Loucy (cell line): ENCODE data around the gene NDUFS6.

Experiments
- H2AFZ ChIP-seq: fragments of 200-600 bp; sonication (generic); 2 replicates; pipeline ENCODE4 v1.6.0; 2016; ENCODE audit warnings: antibody characterized with exemption, mild to moderate bottlenecking, low read length, moderate library complexity
- H3F3A ChIP-seq: fragments of 200-600 bp; 2 replicates; pipeline ENCODE4 v1.6.0; 2016; ENCODE audit warnings: antibody characterized with exemption, low read depth, mild to moderate bottlenecking
- H3K27me3 ChIP-seq: fragments of 200-600 bp; sonication (generic); 2 replicates; pipeline ENCODE4 v1.6.1; 2014; ENCODE audit warnings: low read length, mild to moderate bottlenecking; ENCODE audit not compliant: insufficient read depth, poor library complexity, severe bottlenecking
- H3K36me3 ChIP-seq: fragments of 200-600 bp; sonication (generic); 2 replicates; pipeline ENCODE4 v1.6.1; 2016; ENCODE audit warnings: low read length; ENCODE audit not compliant: insufficient read depth
- H3K4me1 ChIP-seq: fragments of 200-600 bp; sonication (generic); 2 replicates; pipeline ENCODE4 v1.5.1; 2014; ENCODE audit warnings: low read length, mild to moderate bottlenecking; ENCODE audit not compliant: insufficient read depth, poor library complexity, severe bottlenecking
- H3K4me2 ChIP-seq: fragments of 200-600 bp; sonication (generic); 2 replicates; pipeline ENCODE4 v1.6.0; 2014; ENCODE audit warnings: antibody characterized with exemption, low read length, low read depth, mild to moderate bottlenecking; ENCODE audit not compliant: poor library complexity, severe bottlenecking
- H3K4me3 ChIP-seq: fragments of 200-600 bp; sonication (generic); 2 replicates; pipeline ENCODE4 v1.5.1; 2014; ENCODE audit warnings: low read length, mild to moderate bottlenecking, mixed read lengths; ENCODE audit not compliant: poor library complexity, severe bottlenecking
- H3K79me2 ChIP-seq: fragments of 200-600 bp; sonication (generic); 2 replicates; pipeline ENCODE4 v1.6.1; 2014; ENCODE audit warnings: low read length; ENCODE audit not compliant: insufficient read depth
- H3K9ac ChIP-seq: fragments of 200-600 bp; sonication (generic); 2 replicates; pipeline ENCODE4 v1.6.0; 2014; ENCODE audit warnings: mild to moderate bottlenecking, low read depth, low read length, moderate library complexity; ENCODE audit not compliant: poor library complexity, severe bottlenecking
- H3K9me2 ChIP-seq: fragments of 200-600 bp; sonication (generic); replicated peaks from 2 replicates; pipeline ENCODE4 v1.6.1; 2016; ENCODE audit warnings: low read depth, low read length, mixed read lengths
- H3K9me3 ChIP-seq: fragments of 200-600 bp; sonication (generic); 2 replicates; pipeline ENCODE4 v1.6.1; 2014; ENCODE audit warnings: mild to moderate bottlenecking, antibody characterized with exemption, low read length, low read depth; ENCODE audit not compliant: insufficient read depth
- H4K20me1 ChIP-seq: fragments of 200-600 bp; sonication (generic); 2 replicates; pipeline ENCODE4 v1.6.0; 2014; ENCODE audit warnings: antibody characterized with exemption, low read length, mild to moderate bottlenecking; ENCODE audit not compliant: insufficient read depth, poor library complexity, severe bottlenecking
- EZH2phosphoT487 ChIP-seq: fragments of 200-600 bp; IDR thresholded peaks from 2 replicates; pipeline ENCODE4 v1.6.1; 2018; ENCODE audit warnings: antibody characterized with exemption, mild to moderate bottlenecking, moderate library complexity, borderline replicate concordance
- TF ChIP-seq, protein P1 (sequence below): fragments of 200-600 bp; sonication (generic); conservative IDR thresholded peaks from 2 replicates; pipeline ENCODE4 v1.5.1; 2014; ENCODE audit warnings: mild to moderate bottlenecking, antibody characterized with exemption, low read length

The NDUFS6 gene

DNA sequence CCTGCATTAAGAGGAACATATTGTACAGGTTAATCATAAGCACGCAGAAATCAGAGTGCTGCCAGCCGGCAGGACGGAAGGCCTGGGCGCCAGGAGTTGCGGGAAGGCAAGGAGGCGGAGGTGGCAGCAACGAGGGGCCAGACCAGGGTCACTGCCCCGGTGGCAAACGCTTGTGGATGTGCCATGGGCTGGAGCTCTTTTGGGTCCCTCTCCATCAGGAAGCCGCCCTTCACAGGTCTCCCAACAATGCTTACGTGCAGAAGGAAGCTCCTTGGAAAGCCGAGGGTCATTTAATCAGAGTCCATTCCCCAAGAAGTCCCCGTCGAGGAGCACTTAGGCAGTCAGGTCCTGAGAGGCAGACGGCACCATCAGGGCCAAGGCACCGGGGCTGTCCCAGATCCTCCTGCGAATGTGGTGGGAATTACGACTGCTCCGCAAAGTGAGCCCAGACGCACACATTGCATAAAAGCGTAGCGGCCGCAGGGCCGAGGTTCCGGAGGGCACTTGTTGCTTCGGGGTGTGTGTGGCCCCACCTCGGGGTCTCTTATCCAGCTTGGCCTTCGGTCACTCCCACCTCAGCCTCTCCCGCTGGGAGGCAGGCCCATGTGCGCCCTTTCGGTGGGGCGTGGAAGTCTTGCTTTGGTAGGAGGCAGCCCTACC, 22.1 kb upstream of the NDUFS6 start:
- H3K79me2 ChIP-seq: no peaks in the 10 kb centered on the region

DNA sequence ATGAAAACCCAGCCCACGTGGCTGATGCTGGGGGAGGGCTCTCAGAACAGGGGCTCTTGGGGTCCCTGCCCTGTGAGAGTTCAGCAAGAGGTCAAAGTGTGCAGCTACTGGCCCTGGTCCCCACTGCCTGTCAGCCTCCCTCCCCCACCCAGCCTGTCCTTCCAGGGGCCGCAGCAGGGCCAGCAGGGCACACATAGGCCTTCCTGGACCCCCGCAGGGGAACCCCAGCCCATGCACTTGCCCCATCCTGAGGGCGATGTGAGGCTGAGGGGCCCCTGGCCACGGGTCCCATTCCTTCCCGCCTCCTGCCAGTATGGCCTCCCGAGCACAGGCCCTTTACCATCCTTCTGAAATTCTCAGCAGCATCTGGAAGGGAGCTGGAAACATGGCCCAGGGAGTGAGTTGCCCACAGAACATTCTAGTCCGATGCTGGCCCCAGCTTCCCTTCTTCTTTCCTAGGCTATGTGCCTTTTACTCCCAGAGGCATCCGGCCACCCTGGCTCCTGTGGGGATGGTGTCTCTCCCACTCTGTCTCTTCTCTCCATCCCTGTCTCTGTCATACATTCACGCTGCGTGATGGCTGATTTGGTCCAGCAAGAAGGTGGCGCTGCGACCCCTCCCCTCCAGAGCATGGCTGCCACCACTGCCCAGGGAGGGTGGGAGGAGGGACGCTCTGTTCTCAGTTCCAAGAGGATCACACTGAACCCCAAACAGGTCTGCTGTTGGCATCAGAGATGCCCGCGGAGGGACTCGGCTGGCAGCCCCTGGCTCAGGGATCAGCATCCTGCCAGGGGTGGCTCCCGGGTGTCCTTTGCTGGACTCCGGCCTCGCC, 21.2 kb upstream of the NDUFS6 start:
- Histone ChIP-seq H3K9me2 (no peaks in the 10 kb centered on the region), H4K20me1 (no peaks in the 10 kb centered on the region), H3K4me1 (no peaks in the 10 kb centered on the region), H3K36me3 (no peaks in the 10 kb centered on the region), H3F3A (no peaks in the 10 kb centered on the region), H3K9ac (no peak overlapping the region), H3K9me3 (no peaks in the 10 kb centered on the region), H3K4me3 (no peak overlapping the region), H3K4me2 (no peak overlapping the region), H3K79me2 (no peaks in the 10 kb centered on the region), H3K27me3 (no peaks in the 10 kb centered on the region), H2AFZ (no peak overlapping the region)
- TF ChIP-seq EZH2phosphoT487: no peak
- TF ChIP-seq, protein P1, sequence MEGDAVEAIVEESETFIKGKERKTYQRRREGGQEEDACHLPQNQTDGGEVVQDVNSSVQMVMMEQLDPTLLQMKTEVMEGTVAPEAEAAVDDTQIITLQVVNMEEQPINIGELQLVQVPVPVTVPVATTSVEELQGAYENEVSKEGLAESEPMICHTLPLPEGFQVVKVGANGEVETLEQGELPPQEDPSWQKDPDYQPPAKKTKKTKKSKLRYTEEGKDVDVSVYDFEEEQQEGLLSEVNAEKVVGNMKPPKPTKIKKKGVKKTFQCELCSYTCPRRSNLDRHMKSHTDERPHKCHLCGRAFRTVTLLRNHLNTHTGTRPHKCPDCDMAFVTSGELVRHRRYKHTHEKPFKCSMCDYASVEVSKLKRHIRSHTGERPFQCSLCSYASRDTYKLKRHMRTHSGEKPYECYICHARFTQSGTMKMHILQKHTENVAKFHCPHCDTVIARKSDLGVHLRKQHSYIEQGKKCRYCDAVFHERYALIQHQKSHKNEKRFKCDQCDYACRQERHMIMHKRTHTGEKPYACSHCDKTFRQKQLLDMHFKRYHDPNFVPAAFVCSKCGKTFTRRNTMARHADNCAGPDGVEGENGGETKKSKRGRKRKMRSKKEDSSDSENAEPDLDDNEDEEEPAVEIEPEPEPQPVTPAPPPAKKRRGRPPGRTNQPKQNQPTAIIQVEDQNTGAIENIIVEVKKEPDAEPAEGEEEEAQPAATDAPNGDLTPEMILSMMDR: no peak

More for the DNA sequence above, 22.1 kb upstream of the NDUFS6 start:
- H3K36me3 ChIP-seq: no peaks in the 10 kb centered on the region
- TF ChIP-seq, protein P1: no peak
- no peak for TF ChIP-seq EZH2phosphoT487
- no peaks in the 10 kb centered on the region for H3K9me2 ChIP-seq
- H4K20me1 ChIP-seq: no peaks in the 10 kb centered on the region
- H3K4me2 ChIP-seq: no peak overlapping the region
- H3K9ac ChIP-seq: no peak overlapping the region
- H3K4me3 ChIP-seq: no peak overlapping the region
- no peaks in the 10 kb centered on the region for H3K9me3 ChIP-seq
- no peak overlapping the region for H2AFZ ChIP-seq
- H3K27me3 ChIP-seq: no peaks in the 10 kb centered on the region
- H3K4me1 ChIP-seq: no peaks in the 10 kb centered on the region
- no peaks in the 10 kb centered on the region for H3F3A ChIP-seq

DNA sequence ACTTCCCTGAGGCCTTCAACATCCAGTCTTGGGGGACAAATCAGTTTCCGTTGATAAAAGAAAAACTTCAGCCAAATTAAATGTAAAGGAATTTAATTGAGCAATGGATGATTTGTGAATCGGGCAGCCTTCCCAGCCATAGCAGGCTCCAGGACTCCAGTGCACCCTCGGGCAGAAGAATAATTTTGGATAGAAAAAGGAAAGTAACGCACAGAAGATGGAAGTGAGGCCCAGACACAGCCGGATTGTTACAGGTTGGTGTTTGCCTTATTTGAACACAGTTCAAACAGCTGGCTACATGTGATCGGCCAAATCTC, 20.6 kb upstream of the NDUFS6 start:
- no peak overlapping the region for H3K4me2 ChIP-seq
- no peaks in the 10 kb centered on the region for H3K4me1 ChIP-seq
- no peaks in the 10 kb centered on the region for H4K20me1 ChIP-seq
- H3K9ac ChIP-seq: no peak overlapping the region
- TF ChIP-seq EZH2phosphoT487: no peak
- TF ChIP-seq, protein P1: no peak
- no peaks in the 10 kb centered on the region for H3K9me3 ChIP-seq
- no peak overlapping the region for H3K4me3 ChIP-seq
- H3K79me2 ChIP-seq: no peaks in the 10 kb centered on the region
- H3K36me3 ChIP-seq: no peaks in the 10 kb centered on the region
- H3F3A ChIP-seq: no peaks in the 10 kb centered on the region
- no peaks in the 10 kb centered on the region for H3K27me3 ChIP-seq
- H3K9me2 ChIP-seq: no peaks in the 10 kb centered on the region
- H2AFZ ChIP-seq: no peak overlapping the region
